Raji (cell line): ENCODE data around the gene CHSY3.

Experiments
- POLR2A ChIP-seq: IDR thresholded peaks from 2 replicates; pipeline ENCODE4 v1.6.1; 2011; ENCODE audit warnings: low read depth, low read length, control low read depth; ENCODE audit not compliant: insufficient read depth

The CHSY3 gene

DNA sequence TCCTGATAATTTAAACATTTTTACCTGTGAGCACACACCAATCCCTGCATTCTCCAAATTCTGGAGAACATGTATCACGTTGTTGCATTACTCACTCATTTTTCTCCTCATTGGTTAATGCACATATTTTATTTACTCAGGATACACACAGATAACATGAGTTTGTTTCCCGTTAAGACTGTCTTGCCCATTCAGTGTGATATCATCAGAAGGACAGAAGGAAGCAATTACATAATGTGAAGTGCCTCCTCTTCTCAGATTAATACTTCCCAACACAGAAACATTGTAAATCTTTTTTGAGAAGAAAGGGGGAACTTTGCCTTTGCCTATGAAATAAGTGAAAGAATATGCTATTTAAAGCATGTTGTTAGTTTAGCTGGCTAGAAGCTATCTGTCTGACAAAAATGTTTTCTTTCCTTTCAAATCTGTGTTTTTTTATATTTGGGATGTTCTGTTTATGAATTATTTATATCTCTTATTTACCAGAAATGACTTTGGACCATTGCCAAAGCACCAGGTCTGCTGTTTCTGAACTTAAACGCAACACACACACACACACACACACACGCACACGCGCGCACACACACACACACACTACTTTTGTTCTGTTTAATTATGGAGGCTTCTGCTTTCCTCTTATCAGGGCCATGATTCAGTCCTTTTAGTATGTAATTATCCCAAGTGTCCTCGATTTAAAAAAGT, 186.5 kb downstream of the CHSY3 start:
- no peak for TF ChIP-seq POLR2A

DNA sequence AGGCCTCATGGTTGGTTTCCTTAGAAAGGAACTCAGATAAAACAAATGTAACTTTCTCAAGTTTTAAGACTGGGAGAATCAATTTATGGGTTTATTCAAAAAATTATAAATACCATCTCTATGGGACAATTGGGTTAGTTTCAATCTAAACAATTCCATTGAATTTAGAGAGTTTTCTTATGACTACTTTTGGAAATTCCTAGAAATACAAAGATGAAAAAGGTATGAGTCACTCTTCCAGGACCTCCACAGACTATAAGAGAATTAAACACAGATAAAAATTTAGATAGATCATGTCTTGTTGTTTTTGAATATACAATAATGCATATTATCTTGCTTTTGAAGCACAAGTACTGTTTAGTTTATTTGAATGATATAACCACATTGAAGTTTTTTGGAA, 188.7 kb downstream of the CHSY3 start:
- no peak for TF ChIP-seq POLR2A

- TF ChIP-seq POLR2A = no peak
Measured at GRCh38 chr5:130096483-130096882, 192.2 kb downstream of the CHSY3 start.

DNA sequence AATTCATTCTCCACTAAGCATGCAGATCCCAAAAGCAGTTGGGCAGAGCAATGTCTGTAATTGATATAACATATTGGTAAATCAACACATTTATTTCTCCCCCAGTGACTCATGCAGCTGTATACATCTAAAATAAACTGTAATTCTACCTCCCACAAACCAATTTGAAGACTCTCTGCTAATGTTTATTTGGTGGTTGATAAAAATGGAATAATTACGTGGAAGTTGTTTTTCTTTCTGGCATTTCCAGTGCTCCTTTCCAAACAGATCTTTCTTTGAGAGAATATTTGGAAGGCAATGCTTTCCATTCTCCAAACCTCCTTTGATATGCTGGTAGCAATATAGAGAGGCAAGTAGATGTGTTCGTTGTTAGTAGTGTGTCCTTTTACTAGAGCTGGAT, 194.7 kb downstream of the CHSY3 start:
- TF ChIP-seq POLR2A = no peak

DNA sequence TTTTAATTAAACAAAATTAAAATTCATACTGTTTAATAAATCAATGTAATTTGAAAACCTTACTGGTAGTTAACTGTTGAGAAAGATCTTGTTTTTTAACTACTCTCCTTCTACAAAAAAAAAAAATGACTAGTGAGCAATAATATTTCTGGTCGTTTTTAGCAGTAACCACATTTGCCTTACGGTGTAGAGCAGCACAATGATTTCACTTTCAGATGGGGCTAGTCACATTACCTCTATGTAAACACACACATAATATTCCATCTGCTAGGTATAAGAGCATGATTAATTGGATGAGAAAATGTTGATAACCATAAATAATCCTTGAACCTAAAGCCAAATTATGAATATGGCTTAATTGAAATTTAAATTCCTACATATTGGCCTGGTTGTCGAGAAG, 198.1 kb downstream of the CHSY3 start:
- no peak for TF ChIP-seq POLR2A

DNA sequence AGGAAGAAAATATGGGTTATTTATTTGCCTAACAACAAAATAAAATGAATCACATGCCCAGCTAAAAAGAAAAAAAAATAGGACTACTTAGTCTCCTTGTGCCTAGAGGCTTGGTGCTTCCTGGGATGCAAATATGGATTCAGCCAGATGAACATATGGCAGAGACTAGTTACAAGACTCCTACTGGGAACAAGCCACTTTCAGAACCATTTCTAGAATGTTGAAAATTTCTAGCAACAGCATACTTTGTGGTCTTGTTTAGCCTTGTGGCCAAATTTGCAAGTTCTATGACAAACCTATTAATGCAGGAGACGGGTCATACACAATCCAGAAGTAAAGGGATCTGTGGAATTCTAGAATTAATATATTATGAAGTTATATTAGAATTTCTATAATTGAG, 198.7 kb downstream of the CHSY3 start:
- TF ChIP-seq POLR2A = no peak

DNA sequence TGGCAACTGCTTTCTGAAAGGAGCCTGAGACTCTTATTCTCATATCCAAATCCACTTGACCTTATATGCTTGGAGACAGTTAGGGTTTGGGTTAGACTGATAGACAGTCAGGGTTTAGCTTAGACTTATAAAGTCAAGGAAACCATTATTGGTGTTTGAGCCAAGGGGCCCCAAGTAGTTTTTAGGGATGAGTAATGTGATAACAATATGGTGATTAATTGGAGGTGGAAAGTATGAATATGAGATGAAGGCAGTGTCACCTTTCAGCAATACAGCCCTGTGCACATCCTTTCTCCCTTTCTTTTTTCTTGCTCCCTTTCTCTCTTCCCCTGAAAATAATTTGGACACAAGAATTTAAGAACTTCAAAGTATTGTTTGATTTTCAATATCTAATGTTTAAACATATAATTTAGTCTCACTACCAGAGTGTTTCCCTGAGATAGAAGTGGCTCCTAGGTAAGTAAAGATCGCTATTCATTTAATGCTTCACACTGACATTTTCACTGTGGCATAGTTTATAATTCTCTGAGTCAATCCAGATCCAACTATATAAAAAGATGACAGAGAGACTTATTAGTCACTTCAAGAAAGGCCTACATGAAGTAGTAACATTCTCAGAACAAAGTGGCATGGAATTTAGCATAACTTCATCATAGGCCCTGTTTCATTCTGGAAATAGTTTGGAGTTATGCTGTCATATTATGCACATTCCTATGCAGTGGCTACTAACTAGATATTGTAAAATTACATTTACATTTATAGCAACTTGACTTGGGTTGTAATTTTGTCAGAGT, 200.8 kb downstream of the CHSY3 start:
- TF ChIP-seq POLR2A = no peak

- TF ChIP-seq POLR2A = no peak
Measured at GRCh38 chr5:130106480-130106879, 202.2 kb downstream of the CHSY3 start.

- no peak for TF ChIP-seq POLR2A
Measured at GRCh38 chr5:130109152-130109551, 204.9 kb downstream of the CHSY3 start.

GRCh38 chr5:130110328-130110727, 206.1 kb downstream of the CHSY3 start:
- TF ChIP-seq POLR2A = no peak

GRCh38 chr5:130111746-130112145, 207.5 kb downstream of the CHSY3 start:
- no peak for TF ChIP-seq POLR2A

GRCh38 chr5:130112246-130112645, 208.0 kb downstream of the CHSY3 start:
- no peak for TF ChIP-seq POLR2A

DNA sequence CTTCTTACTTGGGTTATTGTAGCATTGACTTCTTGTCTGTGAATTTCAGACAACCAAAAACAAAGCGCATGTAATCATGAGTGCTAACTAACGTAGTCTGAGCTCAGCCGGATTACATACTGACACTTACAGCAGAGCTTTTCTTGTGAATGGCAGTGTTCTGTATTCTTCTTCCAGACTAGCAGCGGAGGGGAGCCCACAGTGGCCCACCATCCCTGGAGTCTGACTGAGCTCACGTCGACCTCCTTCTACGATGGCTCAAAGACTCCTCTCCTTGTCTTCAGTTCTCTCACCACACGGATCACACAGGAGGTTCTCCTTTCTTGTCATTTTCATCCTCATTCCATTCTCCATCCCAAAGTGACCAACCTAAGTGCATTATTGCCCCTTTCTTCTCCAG, 211.4 kb downstream of the CHSY3 start:
- no peak for TF ChIP-seq POLR2A

DNA sequence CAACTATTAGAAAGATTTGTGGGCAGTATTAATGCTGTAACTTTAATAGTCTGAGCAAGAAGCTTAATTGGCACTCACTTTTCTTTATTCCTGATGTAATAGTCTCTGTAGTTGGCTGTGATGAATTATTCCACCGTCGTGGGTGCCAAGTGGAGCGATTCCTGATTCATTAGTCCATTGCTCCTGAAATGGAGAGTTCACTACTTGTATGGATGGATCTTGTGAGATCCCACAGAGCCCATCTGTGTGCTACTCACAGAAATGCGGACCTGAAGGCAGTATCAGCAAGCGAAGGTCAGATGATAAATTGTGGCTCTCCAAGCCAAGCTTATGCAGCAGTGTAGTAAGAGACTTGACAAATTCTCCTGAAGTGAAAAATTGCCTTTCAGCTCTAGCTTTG, 212.2 kb downstream of the CHSY3 start:
- TF ChIP-seq POLR2A = no peak

- no peak for TF ChIP-seq POLR2A
Measured at GRCh38 chr5:130116972-130117371, 212.7 kb downstream of the CHSY3 start.

DNA sequence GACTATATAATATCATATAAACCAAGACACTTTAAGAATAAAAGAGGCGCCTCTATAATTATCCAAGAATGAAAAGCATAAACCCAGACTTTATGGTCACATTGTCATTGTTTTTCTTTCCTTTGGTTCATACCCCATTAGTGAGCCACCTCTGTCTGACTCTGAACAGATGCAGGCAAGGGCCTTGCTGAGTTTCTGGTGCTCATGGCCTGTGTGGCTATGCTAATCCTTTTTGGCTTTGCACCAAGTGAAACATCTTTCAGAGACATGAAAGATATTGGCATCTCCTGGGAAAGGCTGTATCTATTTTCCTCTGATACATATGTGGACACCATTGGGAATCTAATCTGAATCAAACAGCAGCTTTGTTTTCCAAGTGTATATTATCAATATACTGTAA, 222.5 kb downstream of the CHSY3 start:
- TF ChIP-seq POLR2A = no peak

GRCh38 chr5:130135506-130135905, 231.2 kb downstream of the CHSY3 start:
- no peak for TF ChIP-seq POLR2A

DNA sequence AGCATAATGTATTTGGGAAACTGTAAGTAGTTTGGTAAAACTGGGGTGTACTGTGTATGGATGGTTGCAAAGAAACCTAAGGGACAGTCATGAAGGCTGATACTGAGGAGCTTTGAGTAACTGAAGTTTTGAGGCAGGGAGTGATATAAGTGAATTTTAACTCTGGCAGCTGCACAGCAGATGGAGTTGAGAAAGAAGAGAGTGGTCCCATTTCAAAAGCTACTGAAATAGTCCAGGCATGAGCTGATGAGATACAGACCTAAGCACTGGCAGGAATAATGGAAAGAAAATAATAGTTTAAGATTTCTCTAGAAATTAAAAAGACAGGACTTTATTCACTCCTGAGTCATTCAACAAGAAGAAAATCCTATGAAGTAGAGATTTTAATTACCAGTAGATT, 232.0 kb downstream of the CHSY3 start:
- no peak for TF ChIP-seq POLR2A
